NCI-H1694 (cell line): ENCODE results near the gene ITGAV.

ENCODE experiments used
- DNase-seq: peaks from one replicate; lab custom pipeline; 2025; lab: John Stamatoyannopoulos, UW

Gene ITGAV

GRCh38 chr2:186670831-186671230, 81.0 kb downstream of the ITGAV start:
- no peak for DNase-seq

- no peak for DNase-seq
Measured at GRCh38 chr2:186675380-186675779, 85.5 kb downstream of the ITGAV start.

DNA sequence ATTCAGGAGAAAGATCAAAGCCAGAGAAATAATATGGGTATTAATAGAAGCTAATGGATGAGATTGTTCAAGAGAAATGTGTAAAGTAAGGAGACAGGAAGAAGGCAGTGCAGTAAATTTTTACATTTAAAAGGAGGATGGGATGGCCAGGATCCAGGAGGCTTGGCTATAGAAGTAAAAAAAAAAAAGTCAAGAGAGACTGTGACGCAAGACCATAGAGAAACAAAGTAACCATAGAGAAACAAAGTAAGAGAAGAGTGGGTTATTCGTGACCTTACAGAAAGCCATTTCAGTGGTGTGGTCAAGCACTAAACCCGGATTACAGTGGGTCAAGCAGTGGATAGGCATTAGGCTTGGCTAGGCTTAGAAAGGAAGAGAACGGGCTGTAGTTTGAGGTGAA, 93.5 kb downstream of the ITGAV start:
- no peak for DNase-seq

GRCh38 chr2:186687807-186688211, 98.0 kb downstream of the ITGAV start:
- no peak for DNase-seq

GRCh38 chr2:186688813-186689212, 99.0 kb downstream of the ITGAV start:
- no peak for DNase-seq

DNA sequence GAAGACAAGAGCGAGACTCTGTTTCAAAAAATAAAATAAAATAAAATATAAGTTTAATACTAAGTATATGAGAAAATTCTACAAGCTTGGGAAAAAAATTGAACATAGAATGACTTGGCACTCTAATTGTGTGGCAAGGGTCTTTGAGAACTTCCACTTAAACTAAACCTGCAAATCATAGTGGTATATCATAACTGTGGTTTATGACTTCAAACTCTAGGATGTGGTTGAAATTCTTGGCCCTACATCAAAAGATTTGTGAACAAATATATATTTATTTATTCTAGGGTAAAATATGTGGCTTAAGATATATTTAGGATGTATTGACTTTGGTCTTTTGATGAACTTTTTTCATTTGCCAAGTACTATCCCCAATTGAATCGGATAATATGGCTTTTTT, 100.9 kb downstream of the ITGAV start:
- DNase-seq: no peak

DNA sequence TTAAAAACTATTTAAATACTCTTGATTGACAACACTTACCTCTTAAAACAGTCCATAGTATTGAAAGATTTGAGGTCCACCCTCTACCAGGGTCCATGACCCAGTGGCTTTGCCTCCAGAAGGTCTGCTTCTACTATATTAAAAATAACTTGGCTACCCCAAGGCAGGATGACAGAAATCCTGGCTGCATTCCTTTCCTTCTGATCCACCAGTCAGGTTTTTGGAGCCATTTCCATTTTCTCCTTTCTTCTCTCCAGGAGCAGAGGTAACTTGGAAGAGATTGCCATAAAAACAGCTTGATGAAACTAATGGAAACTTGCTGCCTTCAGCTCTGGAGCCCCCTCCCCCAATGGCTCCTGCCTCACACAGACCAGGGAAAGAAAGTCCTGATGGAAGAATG, 101.4 kb downstream of the ITGAV start:
- DNase-seq: no peak

- DNase-seq: no peak
Measured at GRCh38 chr2:186691900-186692299, 102.0 kb downstream of the ITGAV start.

DNA sequence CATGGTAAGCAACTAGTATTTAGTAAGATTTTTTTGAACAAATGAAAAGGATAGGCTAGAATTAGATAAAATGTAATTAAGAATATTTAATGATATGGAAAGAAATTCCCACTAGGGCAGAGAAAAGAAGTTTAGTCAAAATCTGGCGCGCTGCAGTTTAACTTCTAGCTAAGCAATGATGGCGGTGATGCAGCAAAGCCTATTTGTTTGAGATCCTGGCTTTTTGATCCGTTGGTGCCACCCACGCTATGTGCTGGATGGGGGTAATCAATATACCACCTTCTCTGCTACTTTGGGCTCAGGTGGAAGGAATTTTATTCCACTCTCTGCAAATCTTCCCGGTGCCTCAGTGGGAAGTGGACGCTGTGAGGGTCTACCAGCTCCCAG, 103.6 kb downstream of the ITGAV start:
- no peak for DNase-seq

- DNase-seq: peak; percentile 53
Measured at GRCh38 chr2:186695081-186695756, 105.4 kb downstream of the ITGAV start.

GRCh38 chr2:186696290-186696689, 106.4 kb downstream of the ITGAV start:
- DNase-seq: no peak

DNA sequence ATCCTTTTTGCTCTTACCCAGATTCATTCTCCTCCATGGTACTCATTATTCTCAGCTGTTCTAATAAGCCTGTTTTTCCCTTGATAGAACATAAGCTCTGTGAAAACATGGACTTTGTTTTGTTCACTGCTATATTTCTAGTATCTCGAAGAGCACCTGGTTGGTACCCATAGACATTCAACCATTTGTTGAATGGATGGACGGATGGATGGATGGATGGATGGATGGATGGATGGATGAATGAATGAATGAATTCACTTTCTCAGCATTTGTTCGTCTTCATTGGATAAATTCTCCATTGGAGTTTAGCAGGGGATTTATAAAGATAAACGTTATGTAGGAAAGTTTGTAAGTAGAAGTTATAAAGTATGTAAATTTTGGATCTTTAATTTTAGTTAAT, 106.9 kb downstream of the ITGAV start:
- no peak for DNase-seq

DNA sequence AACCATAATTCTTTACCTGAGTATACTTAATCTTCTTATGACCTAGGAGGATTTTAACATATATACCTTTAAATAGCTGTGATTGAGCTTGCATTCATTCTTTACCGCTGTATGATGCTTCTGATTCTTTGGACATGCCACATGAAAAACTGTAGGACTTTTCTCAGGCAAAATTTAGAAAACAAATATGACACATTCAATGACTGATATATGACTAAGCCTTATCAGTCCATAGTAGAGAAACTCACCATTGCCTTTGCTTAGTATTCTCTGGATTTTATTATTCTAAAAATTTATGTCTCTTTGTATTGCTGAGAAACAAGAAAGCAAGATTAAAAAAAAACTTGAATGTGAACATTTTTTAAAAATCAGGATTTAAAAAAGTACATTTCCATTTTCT, 107.7 kb downstream of the ITGAV start:
- no peak for DNase-seq

DNA sequence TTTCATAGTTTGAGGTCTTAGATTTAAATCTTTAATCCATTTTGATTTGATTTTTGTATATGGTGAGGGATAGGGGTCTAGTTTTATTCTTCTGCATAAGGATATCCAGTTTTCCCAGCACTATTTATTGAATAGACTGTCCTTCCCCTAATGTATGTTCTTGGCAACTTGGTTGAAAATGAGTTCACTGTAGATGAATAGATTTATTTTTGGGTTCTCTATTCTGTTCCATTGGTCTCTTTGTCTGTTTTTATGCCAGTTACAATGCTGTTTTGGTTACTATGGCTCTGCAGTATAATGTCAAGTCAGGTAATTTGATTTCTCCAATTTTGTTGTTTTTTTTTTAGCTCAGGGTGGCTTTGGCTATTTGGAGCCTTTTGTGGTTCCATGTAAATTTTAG, 109.9 kb downstream of the ITGAV start:
- no peak for DNase-seq

GRCh38 chr2:186702006-186702405, 112.2 kb downstream of the ITGAV start:
- DNase-seq: no peak

- no peak for DNase-seq
Measured at GRCh38 chr2:186702501-186702900, 112.6 kb downstream of the ITGAV start.

- no peak for DNase-seq
Measured at GRCh38 chr2:186704897-186705296, 115.0 kb downstream of the ITGAV start.

DNA sequence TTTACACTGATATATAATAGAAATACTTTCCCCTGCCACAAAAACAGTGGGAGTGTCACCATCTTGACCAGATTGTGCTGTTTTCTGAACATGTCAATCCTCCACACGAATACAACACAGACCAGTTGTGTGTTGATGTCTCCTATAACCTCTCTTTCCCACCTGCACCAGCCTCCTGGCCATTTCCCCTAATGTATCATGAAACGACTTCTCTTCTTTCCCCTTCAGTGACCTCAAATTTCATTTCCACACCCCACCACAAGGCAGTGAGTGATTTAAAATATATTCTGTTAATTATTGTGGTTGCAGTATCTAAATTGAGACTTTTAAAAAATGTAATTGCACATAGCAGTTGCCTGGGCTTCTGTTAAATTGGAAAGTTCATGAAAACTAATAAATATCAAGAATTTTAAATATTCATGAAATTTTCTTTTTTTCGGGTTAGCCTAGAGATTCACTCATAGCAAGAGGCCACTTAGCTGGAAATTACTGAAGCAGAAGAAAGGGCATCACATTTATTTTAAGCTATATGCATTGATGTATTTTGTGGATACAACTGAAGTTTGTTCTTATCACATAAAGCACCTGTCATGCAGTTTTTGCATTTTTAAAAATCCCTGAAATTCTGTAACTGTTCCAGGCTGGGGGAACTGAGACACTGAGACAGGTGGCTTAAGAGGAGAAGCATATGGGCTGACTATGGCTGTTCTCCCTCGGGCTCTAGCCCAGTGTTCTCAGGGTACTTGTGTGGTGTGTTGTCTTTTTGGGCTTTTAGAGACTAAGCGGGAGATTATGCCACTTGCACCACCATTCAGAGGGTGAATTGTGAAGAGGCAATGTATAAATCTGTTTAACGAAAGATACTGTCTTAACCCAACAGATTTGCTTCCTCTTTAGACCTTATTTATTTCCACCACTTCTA, 119.9 kb downstream of the ITGAV start:
- no peak for DNase-seq

- no peak for DNase-seq
Measured at GRCh38 chr2:186713691-186714090, 123.8 kb downstream of the ITGAV start.

DNA sequence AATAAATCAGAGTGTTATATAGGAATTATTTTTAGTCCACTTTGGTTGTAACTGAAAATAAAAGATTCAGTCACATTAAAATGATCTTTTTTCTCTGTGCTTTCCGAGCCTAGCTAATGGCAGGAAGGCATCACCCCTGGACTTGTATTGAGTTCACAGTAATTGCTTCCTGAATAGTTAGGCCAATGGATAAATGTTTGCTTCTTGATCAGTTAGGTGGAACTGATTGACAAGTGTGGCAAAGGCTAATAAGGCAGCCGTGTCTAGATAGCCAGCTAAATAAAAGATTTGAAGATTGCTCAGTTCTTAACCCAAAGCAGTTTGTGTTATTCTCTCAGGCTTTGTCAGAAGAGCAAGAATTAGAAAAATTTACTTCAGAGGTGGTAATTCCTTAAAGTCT, 124.8 kb downstream of the ITGAV start:
- no peak for DNase-seq

- no peak for DNase-seq
Measured at GRCh38 chr2:186716004-186716403, 126.1 kb downstream of the ITGAV start.

GRCh38 chr2:186716899-186717298, 127.0 kb downstream of the ITGAV start:
- DNase-seq: no peak

- no peak for DNase-seq
Measured at GRCh38 chr2:186717320-186718007, 127.6 kb downstream of the ITGAV start.
